Liver (tissue), 9 donors: ENCODE results near the gene CYTH2. TPM values are rescaled to one million over a fixed set of nuclear protein-coding genes. Genes with fewer than 3 reads are reported as not detected.

Experiments used
- DNase-seq: peaks from one replicate; pipeline ENCODE4 v3.0.0-alpha.2; 2017; ENCODE audit warnings: low spot score
- H3K27ac ChIP-seq, 2 donors: one replicate each; pipeline ENCODE4 v1.7.0; 2013; ENCODE audit warnings: inconsistent platforms in 2 of 2, low read length in 2 of 2, control low read depth in 1 of 2, low read depth in 1 of 2, mild to moderate bottlenecking in 1 of 2
- H3K27me3 ChIP-seq, 4 donors: one replicate each; pipeline versions ENCODE4 v1.6.1 to v1.7.0; 2013; ENCODE audit warnings: low read length in 3 of 4, inconsistent platforms in 1 of 4, mild to moderate bottlenecking in 1 of 4, moderate library complexity in 1 of 4; ENCODE audit not compliant: control insufficient read depth in 4 of 4, insufficient read depth in 4 of 4
- H3K36me3 ChIP-seq, 4 donors: one replicate each; pipeline versions ENCODE4 v1.6.1 to v1.7.0; 2013; ENCODE audit warnings: low read length in 3 of 4, mild to moderate bottlenecking in 3 of 4, low read depth in 1 of 4, moderate library complexity in 1 of 4; ENCODE audit not compliant: control insufficient read depth in 4 of 4, insufficient read depth in 3 of 4
- H3K4me1 ChIP-seq, 4 donors: one replicate each; pipeline versions ENCODE4 v1.6.1 to v1.7.0; 2013; ENCODE audit warnings: low read length in 3 of 4, mild to moderate bottlenecking in 3 of 4, moderate library complexity in 1 of 4; ENCODE audit not compliant: control insufficient read depth in 4 of 4, insufficient read depth in 4 of 4
- H3K4me3 ChIP-seq, 3 donors: one replicate each; pipeline versions ENCODE4 v1.6.1 to v1.7.0; 2013; ENCODE audit warnings: low read length in 3 of 3, control low read depth in 1 of 3, low read depth in 1 of 3, mild to moderate bottlenecking in 1 of 3
- H3K9ac ChIP-seq, 2 donors: one replicate each; pipeline ENCODE4 v1.7.0; 2013; ENCODE audit warnings: low read length in 2 of 2, mild to moderate bottlenecking in 2 of 2, moderate library complexity in 2 of 2, control low read depth in 1 of 2, low read depth in 1 of 2
- H3K9me3 ChIP-seq, 4 donors: one replicate each; pipeline versions ENCODE4 v1.6.1 to v1.7.0; 2013; ENCODE audit warnings: low read length in 3 of 4; ENCODE audit not compliant: control insufficient read depth in 4 of 4
- EGR1 ChIP-seq, 2 donors: IDR thresholded peaks; 2 replicates each; pipeline ENCODE4 v1.6.1; 2016 to 2018; ENCODE audit warnings: antibody characterized with exemption in 2 of 2, low read depth in 2 of 2
- FOXA1 ChIP-seq: IDR thresholded peaks from 2 replicates; pipeline ENCODE4 v1.6.1; 2016; ENCODE audit warnings: antibody characterized with exemption
- FOXA2 ChIP-seq: IDR thresholded peaks from 2 replicates; pipeline ENCODE4 v1.6.1; 2016; ENCODE audit warnings: antibody characterized with exemption
- GABPA ChIP-seq, 2 donors: IDR thresholded peaks in 1 of 2; conservative IDR thresholded peaks in 1 of 2; 2 replicates each; pipeline ENCODE4 v1.6.1; 2016; ENCODE audit warnings: antibody characterized with exemption in 2 of 2, mild to moderate bottlenecking in 1 of 2, moderate library complexity in 1 of 2
- HNF4A ChIP-seq, 2 donors: conservative IDR thresholded peaks; 2 replicates each; pipeline ENCODE4 v1.6.1; 2016; ENCODE audit warnings: antibody characterized with exemption in 2 of 2, mild to moderate bottlenecking in 2 of 2
- HNF4G ChIP-seq: IDR thresholded peaks from 2 replicates; pipeline ENCODE4 v1.6.1; 2016; ENCODE audit warnings: antibody characterized with exemption
- JUND ChIP-seq, 2 donors: IDR thresholded peaks; 2 replicates each; pipeline ENCODE4 v1.6.1; 2016; ENCODE audit warnings: antibody characterized with exemption in 2 of 2
- NR2F2 ChIP-seq: IDR thresholded peaks from 2 replicates; pipeline ENCODE4 v1.6.1; 2016; ENCODE audit warnings: antibody characterized with exemption
- RAD21 ChIP-seq, 2 donors: IDR thresholded peaks; 2 replicates each; pipeline ENCODE4 v1.6.1; 2016; ENCODE audit warnings: antibody characterized with exemption in 2 of 2, mild to moderate bottlenecking in 2 of 2
- RXRA ChIP-seq, 2 donors: IDR thresholded peaks; 2 replicates each; pipeline ENCODE4 v1.6.1; 2017 to 2018; ENCODE audit warnings: antibody characterized with exemption in 2 of 2, mild to moderate bottlenecking in 1 of 2
- SP1 ChIP-seq: IDR thresholded peaks from 2 replicates; pipeline ENCODE4 v1.6.1; 2018; ENCODE audit warnings: antibody characterized with exemption, mild to moderate bottlenecking
- TAF1 ChIP-seq: conservative IDR thresholded peaks from 2 replicates; pipeline ENCODE4 v1.6.1; 2016; ENCODE audit warnings: antibody characterized with exemption, mild to moderate bottlenecking
- YY1 ChIP-seq: IDR thresholded peaks from 2 replicates; pipeline ENCODE4 v1.6.1; 2016; ENCODE audit warnings: antibody characterized with exemption, mild to moderate bottlenecking
- WGBS: extraction: QIAGEN DNeasy Blood & Tissue Kit; methylation state at CpG from one replicate; pipeline ENCODE4 v1.1.7; 2013; 5-methylcytosine and 5-hydroxymethylcytosine counted together
- polyA plus RNA-seq, 2 donors: library from polyadenylated mRNA; stranded (reverse) in 1 of 2; unstranded in 1 of 2; fragments of 200-250 nt in 1 of 2; fragments of >200 nt in 1 of 2; fragmentation: Nextera tagmentation in 1 of 2; extraction: Ambion mirVana in 1 of 2; gene quantifications; one replicate each; pipeline versions ENCODE4 v1.2.1 to v1.2.3, GENCODE V29; 2013 to 2015
- total RNA-seq, 2 donors: library from RNA; depleted of rRNA; stranded (reverse); fragments of >200 nt; gene quantifications; one replicate each; pipeline ENCODE4 v1.2.3, GENCODE V29; 2014
- TF ChIP-seq, protein P1 (sequence below): IDR thresholded peaks from 2 replicates; pipeline ENCODE4 v1.6.1; 2016; ENCODE audit warnings: antibody characterized with exemption
- TF ChIP-seq, protein P2 (sequence below): IDR thresholded peaks from 2 replicates; pipeline ENCODE4 v1.6.1; 2016; ENCODE audit warnings: antibody characterized with exemption
- TF ChIP-seq, protein P3 (sequence below): fragments of 150-350 bp; IDR thresholded peaks from 2 replicates; pipeline ENCODE4 v1.5.1; 2017; ENCODE audit warnings: improper control_type of control experiment, low read depth, low read length; ENCODE audit not compliant: missing input control
- TF ChIP-seq, protein P4 (sequence below): IDR thresholded peaks from 2 replicates; pipeline ENCODE4 v1.6.1; 2016; ENCODE audit warnings: antibody characterized with exemption, mild to moderate bottlenecking
- TF ChIP-seq, protein P5 (sequence below): IDR thresholded peaks from 2 replicates; pipeline ENCODE4 v1.6.1; 2016; ENCODE audit warnings: antibody characterized with exemption
- donor health status: healthy.
- donor health status: healthy.
- donor health status: healthy.
- donor health status: healthy.
- donor health status: healthy.

CYTH2 gene
- total and polyA plus RNA-seq, 4 donors, result 13.0 to 16.9 (median 13.2) TPM

DNA sequence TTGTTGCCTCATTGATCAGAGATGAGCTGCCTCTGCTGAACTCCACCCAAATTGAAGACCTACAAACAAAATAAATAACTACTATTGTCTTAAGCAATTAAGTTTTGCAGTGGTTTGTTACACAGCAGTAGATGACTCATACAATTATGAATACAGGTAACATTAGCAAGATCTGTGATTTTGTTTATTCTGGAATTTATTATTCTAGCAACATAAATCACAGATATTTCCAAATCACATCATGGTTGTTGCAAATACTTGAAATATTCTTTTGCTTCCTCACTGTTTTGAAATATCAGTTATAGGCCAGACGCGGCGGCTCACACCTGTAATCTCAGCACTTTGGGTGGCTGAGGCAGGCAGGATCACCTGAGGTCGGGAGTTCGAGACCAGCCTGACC, 55.6 kb downstream of the CYTH2 start:
- 95% methylated on average over 5 of the region's 5 CpGs for WGBS
- H3K27me3 ChIP-seq, result no peaks in the 10 kb centered on the region
- no peak overlapping the region for H3K9ac ChIP-seq
- DNase-seq, result no peak
- no peaks in the 10 kb centered on the region for H3K36me3 ChIP-seq
- no peak overlapping the region for H3K27ac ChIP-seq
- H3K4me1 ChIP-seq, result no peaks in the 10 kb centered on the region
- no peak overlapping the region for H3K4me3 ChIP-seq
- no peak for TF ChIP-seq YY1
- no peak for TF ChIP-seq TAF1
- TF ChIP-seq, protein P1, sequence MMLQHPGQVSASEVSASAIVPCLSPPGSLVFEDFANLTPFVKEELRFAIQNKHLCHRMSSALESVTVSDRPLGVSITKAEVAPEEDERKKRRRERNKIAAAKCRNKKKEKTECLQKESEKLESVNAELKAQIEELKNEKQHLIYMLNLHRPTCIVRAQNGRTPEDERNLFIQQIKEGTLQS, result no peak
- no peak for TF ChIP-seq FOXA2
- TF ChIP-seq, protein P2, sequence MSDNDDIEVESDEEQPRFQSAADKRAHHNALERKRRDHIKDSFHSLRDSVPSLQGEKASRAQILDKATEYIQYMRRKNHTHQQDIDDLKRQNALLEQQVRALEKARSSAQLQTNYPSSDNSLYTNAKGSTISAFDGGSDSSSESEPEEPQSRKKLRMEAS, result no peak
- no peak for TF ChIP-seq RAD21 (IDR thresholded peaks at IDR 0.05)
- no peak for TF ChIP-seq HNF4G
- no peak for TF ChIP-seq HNF4A (conservative IDR thresholded peaks at IDR 0.05)
- no peak for TF ChIP-seq NR2F2
- TF ChIP-seq, protein P3, sequence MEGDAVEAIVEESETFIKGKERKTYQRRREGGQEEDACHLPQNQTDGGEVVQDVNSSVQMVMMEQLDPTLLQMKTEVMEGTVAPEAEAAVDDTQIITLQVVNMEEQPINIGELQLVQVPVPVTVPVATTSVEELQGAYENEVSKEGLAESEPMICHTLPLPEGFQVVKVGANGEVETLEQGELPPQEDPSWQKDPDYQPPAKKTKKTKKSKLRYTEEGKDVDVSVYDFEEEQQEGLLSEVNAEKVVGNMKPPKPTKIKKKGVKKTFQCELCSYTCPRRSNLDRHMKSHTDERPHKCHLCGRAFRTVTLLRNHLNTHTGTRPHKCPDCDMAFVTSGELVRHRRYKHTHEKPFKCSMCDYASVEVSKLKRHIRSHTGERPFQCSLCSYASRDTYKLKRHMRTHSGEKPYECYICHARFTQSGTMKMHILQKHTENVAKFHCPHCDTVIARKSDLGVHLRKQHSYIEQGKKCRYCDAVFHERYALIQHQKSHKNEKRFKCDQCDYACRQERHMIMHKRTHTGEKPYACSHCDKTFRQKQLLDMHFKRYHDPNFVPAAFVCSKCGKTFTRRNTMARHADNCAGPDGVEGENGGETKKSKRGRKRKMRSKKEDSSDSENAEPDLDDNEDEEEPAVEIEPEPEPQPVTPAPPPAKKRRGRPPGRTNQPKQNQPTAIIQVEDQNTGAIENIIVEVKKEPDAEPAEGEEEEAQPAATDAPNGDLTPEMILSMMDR, result no peak
- TF ChIP-seq, protein P4, sequence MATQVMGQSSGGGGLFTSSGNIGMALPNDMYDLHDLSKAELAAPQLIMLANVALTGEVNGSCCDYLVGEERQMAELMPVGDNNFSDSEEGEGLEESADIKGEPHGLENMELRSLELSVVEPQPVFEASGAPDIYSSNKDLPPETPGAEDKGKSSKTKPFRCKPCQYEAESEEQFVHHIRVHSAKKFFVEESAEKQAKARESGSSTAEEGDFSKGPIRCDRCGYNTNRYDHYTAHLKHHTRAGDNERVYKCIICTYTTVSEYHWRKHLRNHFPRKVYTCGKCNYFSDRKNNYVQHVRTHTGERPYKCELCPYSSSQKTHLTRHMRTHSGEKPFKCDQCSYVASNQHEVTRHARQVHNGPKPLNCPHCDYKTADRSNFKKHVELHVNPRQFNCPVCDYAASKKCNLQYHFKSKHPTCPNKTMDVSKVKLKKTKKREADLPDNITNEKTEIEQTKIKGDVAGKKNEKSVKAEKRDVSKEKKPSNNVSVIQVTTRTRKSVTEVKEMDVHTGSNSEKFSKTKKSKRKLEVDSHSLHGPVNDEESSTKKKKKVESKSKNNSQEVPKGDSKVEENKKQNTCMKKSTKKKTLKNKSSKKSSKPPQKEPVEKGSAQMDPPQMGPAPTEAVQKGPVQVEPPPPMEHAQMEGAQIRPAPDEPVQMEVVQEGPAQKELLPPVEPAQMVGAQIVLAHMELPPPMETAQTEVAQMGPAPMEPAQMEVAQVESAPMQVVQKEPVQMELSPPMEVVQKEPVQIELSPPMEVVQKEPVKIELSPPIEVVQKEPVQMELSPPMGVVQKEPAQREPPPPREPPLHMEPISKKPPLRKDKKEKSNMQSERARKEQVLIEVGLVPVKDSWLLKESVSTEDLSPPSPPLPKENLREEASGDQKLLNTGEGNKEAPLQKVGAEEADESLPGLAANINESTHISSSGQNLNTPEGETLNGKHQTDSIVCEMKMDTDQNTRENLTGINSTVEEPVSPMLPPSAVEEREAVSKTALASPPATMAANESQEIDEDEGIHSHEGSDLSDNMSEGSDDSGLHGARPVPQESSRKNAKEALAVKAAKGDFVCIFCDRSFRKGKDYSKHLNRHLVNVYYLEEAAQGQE, result no peak
- no peak for TF ChIP-seq JUND (IDR thresholded peaks at IDR 0.05)
- no peak for TF ChIP-seq EGR1 (IDR thresholded peaks at IDR 0.05; ENCODE audit: low read depth in 2 of 2)
- TF ChIP-seq RXRA (IDR thresholded peaks at IDR 0.05), result no peak
- TF ChIP-seq, protein P5, sequence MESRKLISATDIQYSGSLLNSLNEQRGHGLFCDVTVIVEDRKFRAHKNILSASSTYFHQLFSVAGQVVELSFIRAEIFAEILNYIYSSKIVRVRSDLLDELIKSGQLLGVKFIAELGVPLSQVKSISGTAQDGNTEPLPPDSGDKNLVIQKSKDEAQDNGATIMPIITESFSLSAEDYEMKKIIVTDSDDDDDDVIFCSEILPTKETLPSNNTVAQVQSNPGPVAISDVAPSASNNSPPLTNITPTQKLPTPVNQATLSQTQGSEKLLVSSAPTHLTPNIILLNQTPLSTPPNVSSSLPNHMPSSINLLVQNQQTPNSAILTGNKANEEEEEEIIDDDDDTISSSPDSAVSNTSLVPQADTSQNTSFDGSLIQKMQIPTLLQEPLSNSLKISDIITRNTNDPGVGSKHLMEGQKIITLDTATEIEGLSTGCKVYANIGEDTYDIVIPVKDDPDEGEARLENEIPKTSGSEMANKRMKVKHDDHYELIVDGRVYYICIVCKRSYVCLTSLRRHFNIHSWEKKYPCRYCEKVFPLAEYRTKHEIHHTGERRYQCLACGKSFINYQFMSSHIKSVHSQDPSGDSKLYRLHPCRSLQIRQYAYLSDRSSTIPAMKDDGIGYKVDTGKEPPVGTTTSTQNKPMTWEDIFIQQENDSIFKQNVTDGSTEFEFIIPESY, result no peak
- TF ChIP-seq FOXA1, result no peak
- TF ChIP-seq SP1, result no peak
- TF ChIP-seq GABPA (IDR thresholded peaks at IDR 0.05 in 1 of 2, conservative IDR thresholded peaks at IDR 0.05 in 1 of 2), result no peak
- peaks cover 7 to 16% (median 10%) of the 10 kb centered on the region in 4 donors for H3K9me3 ChIP-seq
